Left kidney (tissue), 2 donors: Measurements from ENCODE around the gene OSBP2. TPM values are rescaled to one million over a fixed set of nuclear protein-coding genes. Genes with fewer than 3 reads are reported as not detected.
"Not testable (repeated sequence)": the region's sequence is repeated elsewhere in the genome, so short reads cannot be mapped to it uniquely, and the experiment has no call there.

ENCODE experiments used
- DNase-seq: peaks from one replicate; pipeline ENCODE4 v3.0.0-alpha.2; 2013
- polyA plus RNA-seq: library from polyadenylated mRNA; unstranded; fragments of 120-200 nt; gene quantifications from one replicate; pipeline ENCODE4 v1.2.1, GENCODE V29; 2013; ENCODE audit not compliant: insufficient read length

The OSBP2 gene
- polyA plus RNA-seq, 1 donor, result 5.5 TPM

GRCh38 chr22:30679895-30680690, 14.6 kb upstream of the OSBP2 start:
- DNase-seq, result not testable (repeated sequence)

GRCh38 chr22:30680991-30681770, 13.5 kb upstream of the OSBP2 start:
- no peak for DNase-seq

- DNase-seq, result no peak
Measured at GRCh38 chr22:30681831-30682230, 12.8 kb upstream of the OSBP2 start.

- DNase-seq, result no peak
Measured at GRCh38 chr22:30685178-30685577, 9.5 kb upstream of the OSBP2 start.

GRCh38 chr22:30687358-30687757, 7.3 kb upstream of the OSBP2 start:
- no peak for DNase-seq

- DNase-seq, result no peak
Measured at GRCh38 chr22:30689622-30690021, 5.1 kb upstream of the OSBP2 start.

- DNase-seq, result no peak
Measured at GRCh38 chr22:30691204-30691603, 3.5 kb upstream of the OSBP2 start.

- peak; percentile 50 for DNase-seq
Measured at GRCh38 chr22:30694171-30694639, 469 bp upstream of the OSBP2 start.

GRCh38 chr22:30695351-30695851, 727 bp downstream of the OSBP2 start:
- no peak for DNase-seq

GRCh38 chr22:30695871-30696655, 1.4 kb downstream of the OSBP2 start:
- no peak for DNase-seq

GRCh38 chr22:30697975-30698374, 3.3 kb downstream of the OSBP2 start:
- no peak for DNase-seq

GRCh38 chr22:30701872-30702271, 7.2 kb downstream of the OSBP2 start:
- no peak for DNase-seq

- no peak for DNase-seq
Measured at GRCh38 chr22:30702856-30703255, 8.2 kb downstream of the OSBP2 start.

GRCh38 chr22:30704978-30705377, 10.3 kb downstream of the OSBP2 start:
- no peak for DNase-seq

GRCh38 chr22:30705710-30706651, 11.3 kb downstream of the OSBP2 start:
- no peak for DNase-seq

GRCh38 chr22:30709980-30710379, 15.3 kb downstream of the OSBP2 start:
- not testable (repeated sequence) for DNase-seq

GRCh38 chr22:30712094-30712493, 17.4 kb downstream of the OSBP2 start:
- no peak for DNase-seq

GRCh38 chr22:30714062-30714461, 19.4 kb downstream of the OSBP2 start:
- no peak for DNase-seq

- DNase-seq, result no peak
Measured at GRCh38 chr22:30717331-30717921, 22.8 kb downstream of the OSBP2 start.

GRCh38 chr22:30717952-30718351, 23.3 kb downstream of the OSBP2 start:
- no peak for DNase-seq

- no peak for DNase-seq
Measured at GRCh38 chr22:30718491-30718890, 23.8 kb downstream of the OSBP2 start.
